ENCODE data around the gene MGAT3. TPM values are rescaled to one million over a fixed set of nuclear protein-coding genes. Genes with fewer than 3 reads are reported as not detected.

Gene MGAT3
- total and polyA plus RNA-seq, 2 of the 13 experiments (the other 11 are each of a cell fraction or from before 2014, with no cell fraction given): 0.11 to 0.15 TPM

GRCh38 chr22:39520226-39521105, 63.7 kb downstream of the MGAT3 start, which contains the start of gene ATF4 (continued):
- TF ChIP-seq IKZF5 (CRISPR knock-in tag; IDR thresholded peaks at IDR 0.05) (peak; percentile 81), ZNF20 (CRISPR knock-in tag; IDR thresholded peaks at IDR 0.05) (0 out of 2 replicates have a peak, but pooled peaks have one; percentile 5), ZNF260 (CRISPR knock-in tag; IDR thresholded peaks at IDR 0.05; ENCODE audit: borderline replicate concordance, low read depth) (no peak), SKIL (CRISPR knock-in tag; IDR thresholded peaks at IDR 0.05; ENCODE audit: borderline replicate concordance) (peak; percentile 39; the same call in 1 of the 2 replicates), CREBL2 (CRISPR knock-in tag; IDR thresholded peaks at IDR 0.05; ENCODE audit: borderline replicate concordance) (peak; percentile 52; the same call in 1 of the 2 replicates), ZNF569 (CRISPR knock-in tag; IDR thresholded peaks at IDR 0.05; ENCODE audit: borderline replicate concordance) (no peak), MIXL1 (CRISPR knock-in tag; IDR thresholded peaks at IDR 0.05) (no peak), ZNF382 (CRISPR knock-in tag; IDR thresholded peaks at IDR 0.05; ENCODE audit: borderline replicate concordance) (no peak), ZNF740 (CRISPR knock-in tag; IDR thresholded peaks at IDR 0.05) (no peak), HDAC1 (CRISPR knock-in tag; IDR thresholded peaks at IDR 0.05) (peak; percentile 75), ZNF619 (CRISPR knock-in tag; IDR thresholded peaks at IDR 0.05) (0 out of 2 replicates have a peak, but pooled peaks have one; percentile 34), ZBTB21 (CRISPR knock-in tag; IDR thresholded peaks at IDR 0.05) (no peak), NBN (conservative IDR thresholded peaks at IDR 0.05) (no peak), NFIC (IDR thresholded peaks at IDR 0.05; ENCODE audit: low read length) (no peak), ZNF280B (CRISPR knock-in tag; IDR thresholded peaks at IDR 0.05; ENCODE audit: borderline replicate concordance) (peak; percentile 87; the same call in 1 of the 2 replicates), ZNF3 (CRISPR knock-in tag; IDR thresholded peaks at IDR 0.05) (no peak; the same call in 1 of the 2 replicates), ZNF30 (CRISPR knock-in tag; IDR thresholded peaks at IDR 0.05) (no peak), ZBTB49 (CRISPR knock-in tag; IDR thresholded peaks at IDR 0.05; ENCODE audit: borderline replicate concordance) (peak; percentile 86; the same call in 1 of the 2 replicates)
